ENCODE results near the gene CD9. TPM values are rescaled to one million over a fixed set of nuclear protein-coding genes. Genes with fewer than 3 reads are reported as not detected.

The CD9 gene
- total and polyA plus RNA-seq, 2 donors (not counting 1 experiment from before 2014, with no cell fraction given), result 7.2 to 12.8 TPM

DNA sequence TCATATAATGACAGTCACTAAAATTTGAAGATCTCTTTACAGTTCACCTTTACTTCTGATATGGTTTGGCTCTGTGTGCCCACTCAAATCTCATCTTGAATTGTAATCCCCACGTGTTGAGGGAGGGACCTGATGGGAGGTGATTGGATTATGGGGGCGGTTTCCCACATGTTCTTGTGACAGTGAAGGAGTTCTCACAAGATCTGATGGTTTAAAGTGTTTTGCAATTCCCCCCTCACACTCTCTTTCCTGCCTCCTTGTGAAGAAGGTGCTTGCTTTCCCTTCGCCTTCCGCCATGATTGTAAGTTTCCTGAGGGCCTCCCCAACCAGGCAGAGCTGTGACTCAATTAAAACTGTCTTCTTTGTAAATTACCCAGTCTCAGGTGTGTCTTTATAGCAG is 27.3 kb upstream of the CD9 start:
- Mint-ChIP-seq H3K27me3 (peaks cover 15% of the 10 kb centered on the region), H3K4me3 (no peak overlapping the region), H3K27ac (no peak overlapping the region), H3K9me3 (ENCODE audit: insufficient read depth) (no peaks in the 10 kb centered on the region), H3K4me1 (peaks cover 4% of the 10 kb centered on the region)
- ChIA-PET POLR2A (no interaction called here), CTCF (interaction anchor here (0.6 kb wide), 1 partner anchor 14 kb away, joined by 3 read pairs; no protein-coding TSS in a partner anchor)
- Histone ChIP-seq H3K27me3 (replicated peaks in 1 of 4; ENCODE audit: control extremely low read depth in 1 of 4, control insufficient read depth in 3 of 4, insufficient read depth in 4 of 4, low read length in 3 of 4) (no peaks in the 10 kb centered on the region), H3K4me1 (ENCODE audit: control insufficient read depth in 2 of 2, insufficient read depth in 2 of 2, low read length in 2 of 2) (peaks cover 5% of the 10 kb centered on the region in 2 donors), H3K79me2 (ENCODE audit: control insufficient read depth, insufficient read depth, low read length) (no peaks in the 10 kb centered on the region), H4K20me1 (ENCODE audit: control insufficient read depth, insufficient read depth, low read length, poor library complexity, severe bottlenecking) (no peaks in the 10 kb centered on the region), H3K4me3 (ENCODE audit: control extremely low read depth in 1 of 5, extremely low read depth in 1 of 5, insufficient read depth in 1 of 5, low read depth in 2 of 5, low read length in 4 of 5) (no peak overlapping the region), H2AFZ (ENCODE audit: insufficient read depth, low read depth, low read length, poor library complexity, severe bottlenecking) (no peak overlapping the region), H3K36me3 (replicated peaks in 1 of 2; ENCODE audit: control extremely low read depth in 1 of 2, control insufficient read depth in 1 of 2, extremely low read depth in 1 of 2, insufficient read depth in 2 of 2, low read length in 1 of 2) (no peaks in the 10 kb centered on the region), H3K9ac (ENCODE audit: low read length) (no peak overlapping the region), H3K4me2 (replicated peaks; ENCODE audit: low read depth, low read length, poor library complexity, severe bottlenecking) (no peak overlapping the region), H3K27ac (ENCODE audit: low read length in 2 of 2) (no peak overlapping the region), H3K9me3 (ENCODE audit: control extremely low read depth in 1 of 3, control insufficient read depth in 2 of 3, insufficient read depth in 1 of 3, low read length in 2 of 3) (no peaks in the 10 kb centered on the region)
- intact Hi-C loops (cut with micrococcal nuclease), result no loop called here
- no peak for ATAC-seq (ENCODE audit: low read depth)
- DNase-seq, result no peak
- TF ChIP-seq EZH2 (IDR thresholded peaks at IDR 0.05; ENCODE audit: borderline replicate concordance, insufficient read depth, low read depth, low read length, poor library complexity, severe bottlenecking), result no peak
- TF ChIP-seq, protein P1, sequence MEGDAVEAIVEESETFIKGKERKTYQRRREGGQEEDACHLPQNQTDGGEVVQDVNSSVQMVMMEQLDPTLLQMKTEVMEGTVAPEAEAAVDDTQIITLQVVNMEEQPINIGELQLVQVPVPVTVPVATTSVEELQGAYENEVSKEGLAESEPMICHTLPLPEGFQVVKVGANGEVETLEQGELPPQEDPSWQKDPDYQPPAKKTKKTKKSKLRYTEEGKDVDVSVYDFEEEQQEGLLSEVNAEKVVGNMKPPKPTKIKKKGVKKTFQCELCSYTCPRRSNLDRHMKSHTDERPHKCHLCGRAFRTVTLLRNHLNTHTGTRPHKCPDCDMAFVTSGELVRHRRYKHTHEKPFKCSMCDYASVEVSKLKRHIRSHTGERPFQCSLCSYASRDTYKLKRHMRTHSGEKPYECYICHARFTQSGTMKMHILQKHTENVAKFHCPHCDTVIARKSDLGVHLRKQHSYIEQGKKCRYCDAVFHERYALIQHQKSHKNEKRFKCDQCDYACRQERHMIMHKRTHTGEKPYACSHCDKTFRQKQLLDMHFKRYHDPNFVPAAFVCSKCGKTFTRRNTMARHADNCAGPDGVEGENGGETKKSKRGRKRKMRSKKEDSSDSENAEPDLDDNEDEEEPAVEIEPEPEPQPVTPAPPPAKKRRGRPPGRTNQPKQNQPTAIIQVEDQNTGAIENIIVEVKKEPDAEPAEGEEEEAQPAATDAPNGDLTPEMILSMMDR (IDR thresholded peaks at IDR 0.05), result no peak
- WGBS (ENCODE audit: insufficient coverage), result 92% methylated on average over 2 of the region's 4 CpGs

DNA sequence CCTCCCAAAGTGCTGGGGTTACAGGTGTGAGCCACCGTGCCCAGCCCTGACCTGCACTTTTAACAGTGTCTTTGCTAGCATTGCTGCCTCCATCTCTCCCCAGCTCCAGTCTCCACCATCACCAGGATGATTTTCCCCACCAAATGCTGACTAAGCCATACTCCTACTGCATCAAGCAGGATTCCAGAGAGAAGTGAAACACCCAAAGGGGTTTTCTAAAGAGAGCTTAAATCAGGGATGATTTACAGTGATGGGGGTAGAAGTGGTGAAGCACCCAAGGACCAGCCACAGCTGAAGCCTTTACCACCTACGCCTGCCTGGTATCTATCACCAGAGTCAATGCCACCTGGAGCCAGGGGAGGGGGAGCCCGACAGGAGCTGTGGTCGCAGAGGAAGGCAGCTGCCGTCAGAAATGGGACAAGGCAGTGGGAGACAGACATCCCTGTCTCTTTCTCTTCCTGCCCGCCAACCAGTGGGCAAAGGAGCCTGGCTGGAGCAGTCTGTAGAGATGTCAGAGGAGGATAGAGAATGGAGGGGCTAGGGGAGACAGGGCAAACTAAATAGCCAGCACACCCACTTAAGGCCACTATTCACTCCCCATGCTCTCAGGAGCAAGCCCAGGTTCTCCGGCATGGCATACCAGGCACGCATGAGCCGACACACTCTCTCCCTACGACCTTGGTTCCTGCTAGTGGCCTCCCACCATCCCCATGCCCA is 22.4 kb upstream of the CD9 start:
- Histone ChIP-seq H3K36me3 (replicated peaks in 1 of 2; ENCODE audit: control extremely low read depth in 1 of 2, control insufficient read depth in 1 of 2, extremely low read depth in 1 of 2, insufficient read depth in 2 of 2, low read length in 1 of 2) (no peaks in the 10 kb centered on the region), H3K27ac (ENCODE audit: low read length in 2 of 2) (no peak overlapping the region), H3K79me2 (ENCODE audit: control insufficient read depth, insufficient read depth, low read length) (no peaks in the 10 kb centered on the region), H2AFZ (ENCODE audit: insufficient read depth, low read depth, low read length, poor library complexity, severe bottlenecking) (no peak overlapping the region), H3K9ac (ENCODE audit: low read length) (no peak overlapping the region), H3K4me2 (replicated peaks; ENCODE audit: low read depth, low read length, poor library complexity, severe bottlenecking) (no peak overlapping the region), H3K27me3 (replicated peaks in 1 of 4; ENCODE audit: control extremely low read depth in 1 of 4, control insufficient read depth in 3 of 4, insufficient read depth in 4 of 4, low read length in 3 of 4) (peaks cover 0 to 3% (median 0%) of the 10 kb centered on the region in 4 experiments), H3K9me3 (ENCODE audit: control extremely low read depth in 1 of 3, control insufficient read depth in 2 of 3, insufficient read depth in 1 of 3, low read length in 2 of 3) (no peaks in the 10 kb centered on the region), H4K20me1 (ENCODE audit: control insufficient read depth, insufficient read depth, low read length, poor library complexity, severe bottlenecking) (no peaks in the 10 kb centered on the region), H3K4me3 (ENCODE audit: control extremely low read depth in 1 of 5, extremely low read depth in 1 of 5, insufficient read depth in 1 of 5, low read depth in 2 of 5, low read length in 4 of 5) (no peak overlapping the region), H3K4me1 (ENCODE audit: control insufficient read depth in 2 of 2, insufficient read depth in 2 of 2, low read length in 2 of 2) (no peaks in the 10 kb centered on the region)
- 78% methylated on average over 8 of the region's 10 CpGs for WGBS (ENCODE audit: insufficient coverage)
- ChIA-PET CTCF (interaction anchor here (0.6 kb wide), 1 partner anchor 450 kb away, joined by 3 read pairs; no protein-coding TSS in a partner anchor), POLR2A (no interaction called here)
- intact Hi-C loops (cut with micrococcal nuclease), result no loop called here
- Mint-ChIP-seq H3K27me3 (peaks cover 27% of the 10 kb centered on the region), H3K9me3 (ENCODE audit: insufficient read depth) (no peaks in the 10 kb centered on the region), H3K4me1 (no peaks in the 10 kb centered on the region), H3K27ac (no peak overlapping the region), H3K4me3 (no peak overlapping the region)
- DNase-seq (no peak), ATAC-seq (ENCODE audit: low read depth) (no peak)
- TF ChIP-seq EZH2 (IDR thresholded peaks at IDR 0.05; ENCODE audit: borderline replicate concordance, insufficient read depth, low read depth, low read length, poor library complexity, severe bottlenecking), result no peak
- TF ChIP-seq, protein P1 (IDR thresholded peaks at IDR 0.05), result no peak

All from B cell (primary cell).